CD4-positive, alpha-beta T cell treated with Interleukin-17A for 4 hours (primary cell): ENCODE data around the gene PIGT.
A peak's percentile ranks its signal among the peaks of the same experiment; 100 is the strongest.

Experiments
- DNase-seq: peaks from one replicate; pipeline ENCODE4 v3.0.0-alpha.2; 2020; ENCODE audit warnings: mixed read lengths

PIGT gene

GRCh38 chr20:45415822-45416637 is at the start of gene PIGT:
PIGT (plus strand) TSS chr20:45416141; CDS start chr20:45416157, 16 bp downstream.
- peak; percentile 88 for DNase-seq

GRCh38 chr20:45366192-45366591 is 49.7 kb upstream of the PIGT start:
- DNase-seq = no peak

- DNase-seq = no peak
Measured at GRCh38 chr20:45366631-45367030, 49.3 kb upstream of the PIGT start.

GRCh38 chr20:45367126-45367525 is 48.8 kb upstream of the PIGT start:
- no peak for DNase-seq

- peak; percentile 55 for DNase-seq
Measured at GRCh38 chr20:45368221-45368980, 47.5 kb upstream of the PIGT start.

GRCh38 chr20:45370571-45371160 is 45.3 kb upstream of the PIGT start:
- DNase-seq = no peak

- DNase-seq = no peak
Measured at GRCh38 chr20:45372241-45372640, 43.7 kb upstream of the PIGT start.

- DNase-seq = no peak
Measured at GRCh38 chr20:45372646-45373352, 43.1 kb upstream of the PIGT start.

- DNase-seq = peak; percentile 96
Measured at GRCh38 chr20:45373353-45374100, 42.4 kb upstream of the PIGT start.

GRCh38 chr20:45374101-45374467 is 41.9 kb upstream of the PIGT start:
- no peak for DNase-seq

GRCh38 chr20:45374966-45375365 is 41.0 kb upstream of the PIGT start:
- no peak for DNase-seq

GRCh38 chr20:45377269-45377668 is 38.7 kb upstream of the PIGT start:
- no peak for DNase-seq

GRCh38 chr20:45378191-45378590 is 37.8 kb upstream of the PIGT start, which contains the start of gene TP53TG5:
TP53TG5 (minus strand) TSS chr20:45378325; CDS start chr20:45378236, 89 bp downstream.
- no peak for DNase-seq

GRCh38 chr20:45387274-45387673 is 28.7 kb upstream of the PIGT start:
- DNase-seq = no peak

- no peak for DNase-seq
Measured at GRCh38 chr20:45390931-45391330, 25.0 kb upstream of the PIGT start.

GRCh38 chr20:45391559-45391958 is 24.4 kb upstream of the PIGT start:
- DNase-seq = no peak

GRCh38 chr20:45392733-45393132 is 23.2 kb upstream of the PIGT start:
- no peak for DNase-seq

GRCh38 chr20:45394221-45395113 is 21.5 kb upstream of the PIGT start:
- DNase-seq = no peak

GRCh38 chr20:45395114-45395415 is 20.9 kb upstream of the PIGT start:
- no peak for DNase-seq

- DNase-seq = no peak
Measured at GRCh38 chr20:45399018-45399417, 16.9 kb upstream of the PIGT start.

- no peak for DNase-seq
Measured at GRCh38 chr20:45400346-45401031, 15.5 kb upstream of the PIGT start.
